H9 (cell line): Measurements from ENCODE around the gene HNF1A. TPM values are rescaled to one million over a fixed set of nuclear protein-coding genes. Genes with fewer than 3 reads are reported as not detected.

Source experiments
- DNase-seq: peaks from one replicate; pipeline ENCODE4 v3.0.0-alpha.2; 2017
- H2AFZ ChIP-seq: one replicate; pipeline ENCODE4 v1.6.1; 2013; ENCODE audit warnings: mild to moderate bottlenecking, low read length, control low read depth, moderate library complexity
- H2AK5ac ChIP-seq: 2 replicates; pipeline ENCODE4 v1.6.1; 2013; ENCODE audit warnings: low read length, control low read depth, mixed read lengths; ENCODE audit not compliant: insufficient read length
- H2BK120ac ChIP-seq: one replicate; pipeline ENCODE4 v1.6.1; 2013; ENCODE audit warnings: low read depth, mild to moderate bottlenecking, low read length, control low read depth, inconsistent platforms; ENCODE audit not compliant: poor library complexity, severe bottlenecking
- H2BK12ac ChIP-seq: 2 replicates; pipeline ENCODE4 v1.6.1; 2013; ENCODE audit warnings: low read length, control low read depth, mixed read lengths, low read depth; ENCODE audit not compliant: insufficient read length
- H2BK15ac ChIP-seq: 2 replicates; pipeline ENCODE4 v1.6.1; 2013; ENCODE audit warnings: low read depth, low read length, control low read depth
- H2BK20ac ChIP-seq: one replicate; pipeline ENCODE4 v1.6.1; 2013; ENCODE audit warnings: low read depth, mild to moderate bottlenecking, low read length, control low read depth, inconsistent platforms; ENCODE audit not compliant: poor library complexity, severe bottlenecking
- H2BK5ac ChIP-seq: 2 replicates; pipeline ENCODE4 v1.6.1; 2013; ENCODE audit warnings: low read length, control low read depth, mixed read lengths; ENCODE audit not compliant: insufficient read length
- H3K14ac ChIP-seq: 2 replicates; pipeline ENCODE4 v1.6.1; 2013; ENCODE audit warnings: low read length, control low read depth; ENCODE audit not compliant: insufficient read depth
- H3K18ac ChIP-seq: 2 replicates; pipeline ENCODE4 v1.6.1; 2013; ENCODE audit warnings: low read depth, mild to moderate bottlenecking, mixed read lengths, low read length, control low read depth; ENCODE audit not compliant: insufficient read length
- H3K23ac ChIP-seq: 2 replicates; pipeline ENCODE4 v1.6.1; 2013; ENCODE audit warnings: low read length, control low read depth, mixed read lengths, low read depth; ENCODE audit not compliant: insufficient read length
- H3K23me2 ChIP-seq: 2 replicates; pipeline ENCODE4 v1.6.1; 2013; ENCODE audit warnings: low read depth, mild to moderate bottlenecking, mixed read lengths, low read length, control low read depth; ENCODE audit not compliant: insufficient read length, poor library complexity, severe bottlenecking
- H3K27ac ChIP-seq: 2 replicates; pipeline ENCODE4 v1.5.1; 2013; ENCODE audit warnings: low read length, control low read depth, mixed read lengths, low read depth; ENCODE audit not compliant: insufficient read length
- H3K27me3 ChIP-seq: 2 replicates; pipeline ENCODE4 v1.6.1; 2013; ENCODE audit warnings: low read length, control low read depth, inconsistent platforms; ENCODE audit not compliant: insufficient read depth
- H3K4ac ChIP-seq: 2 replicates; pipeline ENCODE4 v1.6.1; 2013; ENCODE audit warnings: low read depth, mild to moderate bottlenecking, control low read depth, inconsistent platforms, low read length, moderate library complexity
- H3K4me1 ChIP-seq: 2 replicates; pipeline ENCODE4 v1.6.1; 2013; ENCODE audit warnings: low read length, control low read depth, inconsistent platforms; ENCODE audit not compliant: insufficient read depth
- H3K4me2 ChIP-seq: 2 replicates; pipeline ENCODE4 v1.6.1; 2013; ENCODE audit warnings: low read length, control low read depth, mixed read lengths; ENCODE audit not compliant: insufficient read length, insufficient read depth
- H3K56ac ChIP-seq: 2 replicates; pipeline ENCODE4 v1.6.1; 2013; ENCODE audit warnings: low read depth, mild to moderate bottlenecking, mixed read lengths, low read length, control low read depth; ENCODE audit not compliant: insufficient read length
- H3K79me1 ChIP-seq: 2 replicates; pipeline ENCODE4 v1.6.1; 2013; ENCODE audit warnings: low read depth, mild to moderate bottlenecking, moderate library complexity, low read length, control low read depth, inconsistent platforms; ENCODE audit not compliant: insufficient read depth, poor library complexity, severe bottlenecking
- H3K79me2 ChIP-seq: 2 replicates; pipeline ENCODE4 v1.6.1; 2013; ENCODE audit warnings: low read length, control low read depth, inconsistent platforms; ENCODE audit not compliant: insufficient read depth
- H3K9ac ChIP-seq: 2 replicates; pipeline ENCODE4 v1.6.1; 2013; ENCODE audit warnings: low read length, control low read depth, mixed read lengths; ENCODE audit not compliant: insufficient read length; ENCODE audit errors: extremely low read depth
- H3K9me3 ChIP-seq: one replicate; pipeline ENCODE4 v1.6.1; 2013; ENCODE audit warnings: low read depth, low read length, inconsistent platforms; ENCODE audit not compliant: control insufficient read depth
- H3T11ph ChIP-seq: one replicate; pipeline ENCODE4 v1.6.1; 2013; ENCODE audit warnings: mild to moderate bottlenecking, low read length, control low read depth, inconsistent platforms
- H4K20me1 ChIP-seq: one replicate; pipeline ENCODE4 v1.6.1; 2013; ENCODE audit not compliant: control insufficient read depth, insufficient read length, insufficient read depth
- H4K5ac ChIP-seq: 2 replicates; pipeline ENCODE4 v1.6.1; 2013; ENCODE audit warnings: low read depth, mild to moderate bottlenecking, mixed read lengths, low read length, control low read depth; ENCODE audit not compliant: insufficient read length
- H4K8ac ChIP-seq: replicated peaks from 2 replicates; pipeline ENCODE4 v1.6.1; 2013; ENCODE audit warnings: low read length, control low read depth, mixed read lengths, low read depth; ENCODE audit not compliant: insufficient read length
- H4K91ac ChIP-seq: 2 replicates; pipeline ENCODE4 v1.6.1; 2013; ENCODE audit warnings: low read depth, mild to moderate bottlenecking, moderate library complexity, mixed read lengths, low read length, control low read depth; ENCODE audit not compliant: insufficient read length
- H3K27ac Mint-ChIP-seq, 3 experiments: 2 replicates in 2 of 3; 3 replicates in 1 of 3; pipeline ENCODE4 v1.8.0; 2020 to 2021; ENCODE audit warnings: mixed read lengths in 3 of 3, mild to moderate bottlenecking in 1 of 3, moderate library complexity in 1 of 3
- H3K27me3 Mint-ChIP-seq: 2 replicates; pipeline ENCODE4 v1.8.0; 2021; ENCODE audit warnings: low read depth, mild to moderate bottlenecking, moderate library complexity, mixed read lengths
- H3K36me3 Mint-ChIP-seq, 3 experiments: 2 replicates in 2 of 3; 3 replicates in 1 of 3; pipeline ENCODE4 v1.8.0; 2020 to 2021; ENCODE audit warnings: low read depth in 3 of 3, mixed read lengths in 3 of 3; ENCODE audit not compliant: insufficient read depth in 1 of 3
- H3K4me1 Mint-ChIP-seq, 2 experiments: 2 replicates each; pipeline ENCODE4 v1.8.0; 2020; ENCODE audit warnings: mixed read lengths in 2 of 2
- H3K4me3 Mint-ChIP-seq, 2 experiments: 2 replicates in 1 of 2; 3 replicates in 1 of 2; pipeline ENCODE4 v1.8.0; 2020 to 2021; ENCODE audit warnings: mild to moderate bottlenecking in 2 of 2, mixed read lengths in 2 of 2, moderate library complexity in 1 of 2
- H3K9me3 Mint-ChIP-seq, 2 experiments: 2 replicates in 1 of 2; 3 replicates in 1 of 2; pipeline ENCODE4 v1.8.0; 2020; ENCODE audit warnings: mild to moderate bottlenecking in 2 of 2, mixed read lengths in 2 of 2, moderate library complexity in 1 of 2
- CTCF ChIP-seq: fragments of 200-600 bp; sonication (generic); conservative IDR thresholded peaks from 3 replicates; pipeline ENCODE4 v1.8.0; 2021; ENCODE audit warnings: antibody characterized with exemption, mild to moderate bottlenecking
- WGBS: extraction: QIAGEN DNeasy Blood & Tissue Kit; methylation state at CpG from one replicate; pipeline ENCODE4 v1.1.7; 2013; ENCODE audit warnings: missing lambda C conversion rate, low lambda C conversion rate, mixed read lengths; ENCODE audit not compliant: insufficient read length; ENCODE audit errors: extremely low coverage; 5-methylcytosine and 5-hydroxymethylcytosine counted together
- total RNA-seq: library from RNA; stranded (reverse); gene quantifications from 2 replicates; pipeline ENCODE4 v1.2.1, GENCODE V29; 2021

The HNF1A gene
- total RNA-seq, 1 experiment from 2014 or later = not detected

- H4K20me1 ChIP-seq = no peaks in the 10 kb centered on the region
- Mint-ChIP-seq H3K4me3 (no peak overlapping the region), H3K27me3 (no peaks in the 10 kb centered on the region), H3K9me3 (peaks cover 2% of the 10 kb centered on the region in 2 experiments; a peak in 3 of 5 replicates), H3K27ac (no peak overlapping the region), H3K36me3 (no peaks in the 10 kb centered on the region), H3K4me1 (peaks cover 1% of the 10 kb centered on the region in 2 experiments; a peak in 3 of 4 replicates)
- H4K91ac ChIP-seq = no peak overlapping the region
- no peak overlapping the region for H2BK20ac ChIP-seq
- no peak overlapping the region for H3K18ac ChIP-seq
- no peaks in the 10 kb centered on the region for H3K79me2 ChIP-seq
- H3K4me1 ChIP-seq = no peaks in the 10 kb centered on the region; the same call in 1 of the 2 replicates
- H3K14ac ChIP-seq = no peak overlapping the region; the same call in 1 of the 2 replicates
- H2AFZ ChIP-seq = no peak overlapping the region
- H3K27ac ChIP-seq = no peak overlapping the region
- H3K23me2 ChIP-seq = no peaks in the 10 kb centered on the region
- H3K27me3 ChIP-seq = no peaks in the 10 kb centered on the region
- no peak overlapping the region for H3K23ac ChIP-seq
- no peak for DNase-seq
- H4K5ac ChIP-seq = no peak overlapping the region
- H2BK5ac ChIP-seq = no peak overlapping the region
- no peak for TF ChIP-seq CTCF
- no peak overlapping the region for H2BK15ac ChIP-seq
- H2BK12ac ChIP-seq = no peak overlapping the region
- no peak overlapping the region for H4K8ac ChIP-seq
- no peaks in the 10 kb centered on the region for H3K9me3 ChIP-seq
- no peak overlapping the region for H3K56ac ChIP-seq
- H2BK120ac ChIP-seq = no peak overlapping the region
- H3K9ac ChIP-seq = no peak overlapping the region
- H3K4me2 ChIP-seq = no peak overlapping the region
- no peak overlapping the region for H2AK5ac ChIP-seq
- WGBS = no CpG with 5 or more reads among the region's 5 CpGs
- H3K4ac ChIP-seq = no peak overlapping the region
- H3T11ph ChIP-seq = no peak overlapping the region
- H3K79me1 ChIP-seq = no peaks in the 10 kb centered on the region
Observed at GRCh38 chr12:120956579-120957300, 21.6 kb upstream of the HNF1A start.
